HCT116 (cell line): Measurements from ENCODE around the gene NAA15. TPM values are rescaled to one million over a fixed set of nuclear protein-coding genes. Genes with fewer than 3 reads are reported as not detected.
A peak's percentile ranks its signal among the peaks of the same experiment; 100 is the strongest.

ENCODE experiments used
- ATAC-seq: fragments of 200-7000 bp; cut with Tn5 transposase; 2 replicates; pipeline ENCODE4 v1.9.1; 2020; ENCODE audit warnings: mild to moderate bottlenecking, moderate library complexity
- BruUV-seq: library from RNA; stranded (reverse); fragments of 400-500 nt; replicated peaks from 2 replicates; lab custom pipeline; 2021; lab: Mats Ljungman, UMichigan
- CTCF ChIA-PET: fragments of 300-600 bp; sonication (Branson Sonifier 250); formaldehyde crosslinking; loops from one replicate; lab custom pipeline; 2021; ENCODE audit warnings: antibody characterized with exemption; lab: Charles Lee
- POLR2A ChIA-PET: fragments of 300-600, 350-600 bp; sonication (Branson Sonifier 250); formaldehyde crosslinking; loops from one replicate; lab custom pipeline; 2021; ENCODE audit warnings: antibody characterized with exemption; lab: Charles Lee
- RAD21 ChIA-PET, 2 experiments: fragments of 300-600 bp; sonication (Branson Sonifier 250); formaldehyde crosslinking; loops; one replicate each; lab custom pipeline; 2023; ENCODE audit warnings: low total read pairs in 2 of 2; ENCODE audit not compliant: uncharacterized antibody in 2 of 2, unreplicated experiment in 2 of 2, low non-redundant PET in 1 of 2; lab: Charles Lee
- DNase-seq: peaks from one replicate; pipeline ENCODE4 v3.0.0-alpha.2; 2010; ENCODE audit warnings: low read depth, low spot score
- H2AFZ ChIP-seq: fragments of 200-600 bp; shearing (Covaris generic), sonication (generic); 2 replicates; pipeline ENCODE4 v1.6.1; 2017; ENCODE audit warnings: low read depth, mixed run types, mixed read lengths, antibody characterized with exemption, low read length; ENCODE audit not compliant: poor library complexity, severe bottlenecking
- H3K27ac ChIP-seq: 2 replicates; pipeline ENCODE4 v1.5.1; 2012; ENCODE audit warnings: low read depth, low read length
- H3K27me3 ChIP-seq: fragments of 200-600 bp; sonication (generic); 2 replicates; pipeline ENCODE4 v1.6.1; 2016; ENCODE audit warnings: mixed run types, low read length, mixed read lengths; ENCODE audit not compliant: insufficient read depth
- H3K36me3 ChIP-seq, 2 experiments: fragments of 200-500 bp in 1 of 2; fragments of 200-600 bp in 1 of 2; sonication (Bioruptor generic) in 1 of 2; sonication (generic) in 1 of 2; 2 replicates each; pipeline versions ENCODE4 v1.5.1 to v1.6.1; 2014 to 2016; ENCODE audit warnings: low read length in 2 of 2, inconsistent platforms in 1 of 2, mixed read lengths in 1 of 2, mixed run types in 1 of 2; ENCODE audit not compliant: insufficient read depth in 2 of 2, control insufficient read depth in 1 of 2
- H3K4me1 ChIP-seq, 2 experiments: fragments of 200-600 bp in 1 of 2; sonication (generic) in 1 of 2; 2 replicates each; pipeline versions ENCODE4 v1.5.1 to v1.6.1; 2012 to 2017; ENCODE audit warnings: low read length in 2 of 2, inconsistent platforms in 1 of 2, mild to moderate bottlenecking in 1 of 2, mixed read lengths in 1 of 2, mixed run types in 1 of 2, moderate library complexity in 1 of 2; ENCODE audit not compliant: insufficient read depth in 2 of 2, control insufficient read depth in 1 of 2
- H3K4me2 ChIP-seq: fragments of 200-600 bp; sonication (generic); 2 replicates; pipeline ENCODE4 v1.6.1; 2017; ENCODE audit warnings: mixed run types, low read length, mixed read lengths
- H3K4me3 ChIP-seq, 2 experiments: fragments of 200-600 bp in 1 of 2; sonication (generic) in 1 of 2; replicated peaks in 1 of 2; 2 replicates each; pipeline ENCODE4 v1.5.1; 2011 to 2016; ENCODE audit warnings: low read length in 2 of 2, control low read depth in 1 of 2, low read depth in 1 of 2, mild to moderate bottlenecking in 1 of 2, mixed read lengths in 1 of 2, mixed run types in 1 of 2
- H3K79me2 ChIP-seq: fragments of 200-600 bp; sonication (generic); 2 replicates; pipeline ENCODE4 v1.6.1; 2017; ENCODE audit warnings: mild to moderate bottlenecking, mixed run types, low read length, moderate library complexity, mixed read lengths; ENCODE audit not compliant: insufficient read depth
- H3K9ac ChIP-seq: fragments of 200-600 bp; sonication (generic); 2 replicates; pipeline ENCODE4 v1.6.1; 2016; ENCODE audit warnings: low read length, mixed read lengths
- H3K9me2 ChIP-seq: fragments of 200-600 bp; sonication (generic), shearing (Covaris generic); 2 replicates; pipeline ENCODE4 v1.6.1; 2017; ENCODE audit warnings: mixed run types, mild to moderate bottlenecking, moderate library complexity; ENCODE audit not compliant: insufficient read depth
- H3K9me3 ChIP-seq, 2 experiments: fragments of 200-500 bp in 1 of 2; fragments of 200-600 bp in 1 of 2; sonication (Bioruptor generic) in 1 of 2; sonication (generic) in 1 of 2; 2 replicates each; pipeline ENCODE4 v1.6.1; 2014 to 2017; ENCODE audit warnings: low read length in 2 of 2, mixed read lengths in 2 of 2, inconsistent platforms in 1 of 2, low read depth in 1 of 2, mild to moderate bottlenecking in 1 of 2, mixed run types in 1 of 2, moderate library complexity in 1 of 2; ENCODE audit not compliant: control insufficient read depth in 1 of 2, insufficient read depth in 1 of 2
- H4K20me1 ChIP-seq: fragments of 200-600 bp; sonication (generic), shearing (Covaris generic); 2 replicates; pipeline ENCODE4 v1.6.1; 2017; ENCODE audit warnings: mixed run types, mild to moderate bottlenecking, moderate library complexity; ENCODE audit not compliant: insufficient read depth
- CBX3 ChIP-seq: IDR thresholded peaks from 2 replicates; pipeline ENCODE4 v1.6.1; 2012; ENCODE audit warnings: low read depth
- CEBPB ChIP-seq: IDR thresholded peaks from 2 replicates; pipeline ENCODE4 v1.6.1; 2012; ENCODE audit warnings: low read depth
- EGR1 ChIP-seq: IDR thresholded peaks from 2 replicates; pipeline ENCODE4 v1.6.1; 2012; ENCODE audit warnings: low read depth
- EZH2 ChIP-seq: fragments of 200-600 bp; sonication (generic); IDR thresholded peaks from 2 replicates; pipeline ENCODE4 v1.6.1; 2017; ENCODE audit warnings: antibody characterized with exemption, mixed run types
- FOSL1 ChIP-seq: IDR thresholded peaks from 2 replicates; pipeline ENCODE4 v1.6.1; 2012; ENCODE audit warnings: low read depth
- MAX ChIP-seq: IDR thresholded peaks from 2 replicates; pipeline ENCODE4 v1.6.1; 2012
- POLR2A ChIP-seq: IDR thresholded peaks from 2 replicates; pipeline ENCODE4 v1.7.0; 2011; ENCODE audit warnings: borderline replicate concordance; ENCODE audit not compliant: insufficient read depth, insufficient read length; ENCODE audit errors: extremely low read depth
- RAD21 ChIP-seq: IDR thresholded peaks from 2 replicates; pipeline ENCODE4 v1.6.1; 2012; ENCODE audit warnings: low read depth, mild to moderate bottlenecking
- SRF ChIP-seq: IDR thresholded peaks from 2 replicates; pipeline ENCODE4 v1.6.1; 2012; ENCODE audit warnings: low read depth
- TCF7L2 ChIP-seq: IDR thresholded peaks from 2 replicates; pipeline ENCODE4 v1.7.0; 2011; ENCODE audit warnings: borderline replicate concordance, inconsistent platforms; ENCODE audit not compliant: insufficient read depth, insufficient read length; ENCODE audit errors: extremely low read depth
- YY1 ChIP-seq: IDR thresholded peaks from 2 replicates; pipeline ENCODE4 v1.6.1; 2011; ENCODE audit warnings: low read length, low read depth, moderate library complexity, mild to moderate bottlenecking; ENCODE audit not compliant: insufficient replicate concordance; ENCODE audit errors: extremely low read depth
- ZNF274 ChIP-seq: fragments of 200-500 bp; sonication (Bioruptor generic); IDR thresholded peaks from 2 replicates; pipeline ENCODE4 v1.6.1; 2014; ENCODE audit warnings: mild to moderate bottlenecking, low read depth, low read length, inconsistent platforms
- intact Hi-C: fragments of 100-400 bp; cut with micrococcal nuclease; formaldehyde crosslinking; loops from 2 replicates; pipeline ENCODE4 v1.10.0; 2022
- total RNA-seq: library from RNA; stranded (reverse); gene quantifications from one replicate; pipeline ENCODE4 v1.2.1, GENCODE V29; 2021; ENCODE audit not compliant: unreplicated experiment
- TF ChIP-seq, protein P1 (sequence below): IDR thresholded peaks from 2 replicates; pipeline ENCODE4 v1.6.1; 2011; ENCODE audit warnings: mild to moderate bottlenecking, low read length, moderate library complexity; ENCODE audit not compliant: insufficient replicate concordance; ENCODE audit errors: extremely low read depth

Gene NAA15
- total RNA-seq, 1 experiment from 2014 or later: 79.7 TPM

GRCh38 chr4:139458543-139458942 lies 157.2 kb downstream of the NAA15 start:
- intact Hi-C loops: no loop called here

DNA sequence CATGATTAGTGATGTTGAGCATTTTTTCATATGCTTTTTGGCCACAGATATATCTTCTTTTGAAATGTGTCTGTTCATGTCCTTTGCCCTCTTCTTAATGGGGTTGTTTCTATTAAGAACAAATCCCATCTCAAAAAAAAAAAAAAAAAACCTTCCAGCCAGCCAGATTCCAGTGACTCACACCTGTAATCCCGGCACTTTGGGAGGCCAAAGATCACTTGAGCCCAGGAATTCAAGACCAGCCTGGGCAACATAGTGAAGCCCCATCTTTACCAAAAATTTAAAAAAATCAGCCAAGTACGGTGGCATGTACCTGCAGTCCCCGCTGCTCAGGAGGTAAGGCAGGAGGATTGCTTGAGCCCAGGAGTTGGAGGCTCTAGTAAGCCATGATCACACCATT lies 157.7 kb downstream of the NAA15 start:
- Histone ChIP-seq H3K27me3 (no peaks in the 10 kb centered on the region), H3K79me2 (peaks cover 83% of the 10 kb centered on the region), H3K9me2 (no peaks in the 10 kb centered on the region), H3K9me3 (no peaks in the 10 kb centered on the region), H3K36me3 (no peaks in the 10 kb centered on the region), H3K4me2 (peak overlapping the region; percentile 37; the same call in 1 of the 2 replicates), H3K4me1 (peaks cover 8 to 24% of the 10 kb centered on the region in 2 experiments), H3K9ac (no peak overlapping the region), H4K20me1 (no peaks in the 10 kb centered on the region), H3K4me3 (no peak overlapping the region), H2AFZ (no peak overlapping the region), H3K27ac (no peak overlapping the region)
- BruUV-seq: no TSS peak
- ChIA-PET RAD21 (no interaction called here), POLR2A (no interaction called here), CTCF (no interaction called here)
- TF ChIP-seq, protein P1, sequence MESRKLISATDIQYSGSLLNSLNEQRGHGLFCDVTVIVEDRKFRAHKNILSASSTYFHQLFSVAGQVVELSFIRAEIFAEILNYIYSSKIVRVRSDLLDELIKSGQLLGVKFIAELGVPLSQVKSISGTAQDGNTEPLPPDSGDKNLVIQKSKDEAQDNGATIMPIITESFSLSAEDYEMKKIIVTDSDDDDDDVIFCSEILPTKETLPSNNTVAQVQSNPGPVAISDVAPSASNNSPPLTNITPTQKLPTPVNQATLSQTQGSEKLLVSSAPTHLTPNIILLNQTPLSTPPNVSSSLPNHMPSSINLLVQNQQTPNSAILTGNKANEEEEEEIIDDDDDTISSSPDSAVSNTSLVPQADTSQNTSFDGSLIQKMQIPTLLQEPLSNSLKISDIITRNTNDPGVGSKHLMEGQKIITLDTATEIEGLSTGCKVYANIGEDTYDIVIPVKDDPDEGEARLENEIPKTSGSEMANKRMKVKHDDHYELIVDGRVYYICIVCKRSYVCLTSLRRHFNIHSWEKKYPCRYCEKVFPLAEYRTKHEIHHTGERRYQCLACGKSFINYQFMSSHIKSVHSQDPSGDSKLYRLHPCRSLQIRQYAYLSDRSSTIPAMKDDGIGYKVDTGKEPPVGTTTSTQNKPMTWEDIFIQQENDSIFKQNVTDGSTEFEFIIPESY: no peak
- TF ChIP-seq CBX3 (no peak), MAX (no peak), YY1 (no peak), TCF7L2 (no peak), FOSL1 (peak; percentile 21; the same call in 1 of the 2 replicates), EGR1 (no peak), EZH2 (no peak)
- DNase-seq (no peak), ATAC-seq (no peak)
- intact Hi-C loops: no loop called here

More at GRCh38 chr4:139458543-139458942, 157.2 kb downstream of the NAA15 start:
- no peak overlapping the region for H3K27ac ChIP-seq
- no peaks in the 10 kb centered on the region for H4K20me1 ChIP-seq
- CTCF ChIA-PET: no interaction called here
- H3K4me3 ChIP-seq: no peak overlapping the region
- H3K36me3 ChIP-seq: no peaks in the 10 kb centered on the region
- H2AFZ ChIP-seq: no peak overlapping the region
- no peak overlapping the region for H3K9ac ChIP-seq
- TF ChIP-seq POLR2A (no peak), CEBPB (no peak), ZNF274 (no peak), MAX (no peak), SRF (no peak), RAD21 (no peak), EGR1 (no peak), YY1 (no peak)
- TF ChIP-seq, all 23 proteins: peak for 0
- POLR2A ChIA-PET: no interaction called here
- Histone ChIP-seq H3K9me3 (no peaks in the 10 kb centered on the region), H3K4me2 (peak overlapping the region; percentile 37; the same call in 1 of the 2 replicates), H3K9me2 (no peaks in the 10 kb centered on the region), H3K27me3 (no peaks in the 10 kb centered on the region), H3K4me1 (peaks cover 8 to 24% of the 10 kb centered on the region in 2 experiments), H3K79me2 (peaks cover 79% of the 10 kb centered on the region)
- BruUV-seq: no TSS peak
- DNase-seq: no peak
- ATAC-seq: no peak
- RAD21 ChIA-PET: no interaction called here
